WERI-Rb-1 (cell line): ENCODE data around the gene APLP2.
"Not testable (repeated sequence)": the region's sequence is repeated elsewhere in the genome, so short reads cannot be mapped to it uniquely, and the experiment has no call there.

ENCODE experiments used
- DNase-seq: peaks from one replicate; pipeline ENCODE4 v3.0.0-alpha.2; 2020
- H3K27ac ChIP-seq: fragments of 250-450 bp; sonication (Bioruptor Pico); 2 replicates; pipeline ENCODE4 v1.5.1; 2020; ENCODE audit warnings: mild to moderate bottlenecking, moderate library complexity
- H3K27me3 ChIP-seq: fragments of 250-450 bp; sonication (Bioruptor Pico); 2 replicates; pipeline ENCODE4 v1.5.1; 2021; ENCODE audit warnings: mild to moderate bottlenecking, low read depth, moderate library complexity; ENCODE audit not compliant: insufficient read depth, severe bottlenecking
- H3K36me3 ChIP-seq: fragments of 250-450 bp; sonication (Bioruptor Pico); 2 replicates; pipeline ENCODE4 v1.5.1; 2020; ENCODE audit warnings: mild to moderate bottlenecking, moderate library complexity
- H3K4me3 ChIP-seq: 2 replicates; pipeline ENCODE4 v1.5.1; 2011; ENCODE audit warnings: low read depth, mild to moderate bottlenecking, control low read depth, low read length
- H3K9me3 ChIP-seq: fragments of 250-450 bp; sonication (Bioruptor Pico); 2 replicates; pipeline ENCODE4 v1.5.1; 2021; ENCODE audit warnings: mild to moderate bottlenecking, moderate library complexity; ENCODE audit not compliant: severe bottlenecking
- TF ChIP-seq, protein P1 (sequence below): IDR thresholded peaks from 2 replicates; pipeline ENCODE4 v1.5.1; 2011; ENCODE audit warnings: low read depth, mild to moderate bottlenecking, control low read depth, inconsistent platforms, low read length

Gene APLP2

DNA sequence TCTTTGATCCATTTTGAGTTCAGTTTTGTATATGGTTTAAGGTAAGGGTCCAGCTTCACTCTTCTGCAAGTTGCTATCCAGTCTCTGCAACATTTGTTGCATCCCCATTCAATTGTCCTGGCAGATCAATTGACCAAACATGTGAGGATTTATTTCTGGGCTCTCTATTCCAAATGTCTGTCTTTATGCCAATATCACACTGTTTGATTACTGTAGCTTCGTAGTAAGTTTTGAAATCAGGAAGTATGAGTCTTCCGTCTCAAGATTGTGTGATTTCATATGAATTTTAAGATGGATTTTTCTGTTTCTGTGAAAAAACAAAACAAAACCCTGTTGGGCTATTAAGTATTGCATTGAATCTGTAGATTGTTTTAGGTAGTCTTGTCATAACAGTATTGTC is 17.0 kb downstream of the APLP2 start:
- Histone ChIP-seq H3K27me3 (no peaks in the 10 kb centered on the region), H3K4me3 (no peak overlapping the region), H3K9me3 (no peaks in the 10 kb centered on the region), H3K27ac (no peak overlapping the region), H3K36me3 (no peaks in the 10 kb centered on the region)
- no peak for DNase-seq
- TF ChIP-seq, protein P1, sequence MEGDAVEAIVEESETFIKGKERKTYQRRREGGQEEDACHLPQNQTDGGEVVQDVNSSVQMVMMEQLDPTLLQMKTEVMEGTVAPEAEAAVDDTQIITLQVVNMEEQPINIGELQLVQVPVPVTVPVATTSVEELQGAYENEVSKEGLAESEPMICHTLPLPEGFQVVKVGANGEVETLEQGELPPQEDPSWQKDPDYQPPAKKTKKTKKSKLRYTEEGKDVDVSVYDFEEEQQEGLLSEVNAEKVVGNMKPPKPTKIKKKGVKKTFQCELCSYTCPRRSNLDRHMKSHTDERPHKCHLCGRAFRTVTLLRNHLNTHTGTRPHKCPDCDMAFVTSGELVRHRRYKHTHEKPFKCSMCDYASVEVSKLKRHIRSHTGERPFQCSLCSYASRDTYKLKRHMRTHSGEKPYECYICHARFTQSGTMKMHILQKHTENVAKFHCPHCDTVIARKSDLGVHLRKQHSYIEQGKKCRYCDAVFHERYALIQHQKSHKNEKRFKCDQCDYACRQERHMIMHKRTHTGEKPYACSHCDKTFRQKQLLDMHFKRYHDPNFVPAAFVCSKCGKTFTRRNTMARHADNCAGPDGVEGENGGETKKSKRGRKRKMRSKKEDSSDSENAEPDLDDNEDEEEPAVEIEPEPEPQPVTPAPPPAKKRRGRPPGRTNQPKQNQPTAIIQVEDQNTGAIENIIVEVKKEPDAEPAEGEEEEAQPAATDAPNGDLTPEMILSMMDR, result no peak

DNA sequence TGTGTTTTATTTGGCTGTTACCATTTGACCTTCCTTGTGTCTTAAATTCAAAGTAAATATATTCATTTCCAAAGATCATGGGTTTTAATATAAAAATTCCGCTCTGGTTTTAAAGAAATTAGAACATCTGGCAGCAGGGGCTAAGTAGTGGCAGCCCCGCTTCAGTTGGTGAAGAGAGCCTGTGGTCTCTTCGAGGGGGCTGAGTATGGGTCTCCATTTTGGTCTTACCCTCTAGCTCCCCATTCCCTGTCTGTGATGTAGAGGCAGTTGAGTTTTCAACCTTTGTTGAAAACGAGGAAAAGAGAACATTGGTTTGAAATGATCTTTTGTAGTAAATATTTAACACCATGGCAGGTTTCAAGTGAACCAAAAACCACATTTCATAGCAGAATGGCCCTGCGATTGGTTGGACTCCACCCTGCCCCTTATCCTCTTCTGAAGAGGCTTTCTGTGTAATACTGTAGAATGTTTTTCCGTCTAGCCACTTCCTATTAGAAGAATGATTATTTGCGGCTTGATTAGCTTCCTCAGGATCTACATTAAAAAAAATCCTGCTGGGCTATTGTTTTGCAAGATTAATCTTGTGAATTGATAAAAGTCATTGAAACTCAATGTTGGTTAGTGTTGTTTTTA is 17.7 kb downstream of the APLP2 start:
- Histone ChIP-seq H3K4me3 (no peak overlapping the region), H3K36me3 (no peaks in the 10 kb centered on the region), H3K27ac (no peak overlapping the region), H3K9me3 (no peaks in the 10 kb centered on the region), H3K27me3 (no peaks in the 10 kb centered on the region)
- no peak for DNase-seq
- TF ChIP-seq, protein P1, result no peak

- Histone ChIP-seq H3K9me3 (no peaks in the 10 kb centered on the region), H3K27ac (no peak overlapping the region), H3K27me3 (no peaks in the 10 kb centered on the region), H3K4me3 (no peak overlapping the region), H3K36me3 (no peaks in the 10 kb centered on the region)
- DNase-seq, result no peak
- TF ChIP-seq, protein P1, result no peak
These were observed 18.5 kb downstream of the APLP2 start for GRCh38 chr11:130088217-130088616.

DNA sequence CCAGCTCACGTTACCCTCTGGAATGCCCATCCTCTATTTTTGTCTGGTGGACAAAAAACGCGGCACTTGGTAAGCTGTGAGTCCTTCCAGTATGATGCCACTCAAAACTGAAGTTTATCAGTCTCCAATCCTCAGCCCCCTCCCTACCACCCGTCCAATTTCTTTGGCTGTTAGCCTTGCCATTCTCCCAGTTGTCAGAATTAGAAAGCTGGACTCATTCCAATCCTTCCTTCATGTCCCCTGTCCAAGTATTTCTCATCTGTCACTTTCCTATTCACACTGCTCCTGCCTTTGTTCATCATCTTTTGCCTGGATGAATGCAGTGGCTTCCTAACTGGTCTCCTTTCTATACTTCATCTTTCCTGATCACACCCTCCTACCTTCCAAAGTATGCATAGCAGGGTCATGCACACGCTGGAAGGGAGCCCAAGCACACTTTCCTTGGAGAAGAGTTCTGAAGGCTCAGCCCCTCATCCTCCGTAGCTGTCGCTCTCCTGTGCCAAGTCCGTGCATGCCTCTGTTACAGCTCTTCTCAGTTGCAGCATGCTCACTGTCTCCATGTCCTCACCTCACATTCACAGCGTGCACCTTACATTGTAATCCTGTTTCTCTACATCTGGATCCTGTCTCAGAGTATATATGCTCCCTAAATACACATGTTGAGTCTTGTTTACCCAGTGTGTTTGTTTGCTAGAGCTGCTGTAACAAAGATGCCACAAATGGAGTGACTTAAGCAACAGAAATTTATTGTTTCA is 19.4 kb downstream of the APLP2 start:
- Histone ChIP-seq H3K36me3 (no peaks in the 10 kb centered on the region), H3K27ac (no peak overlapping the region), H3K4me3 (no peak overlapping the region), H3K27me3 (no peaks in the 10 kb centered on the region), H3K9me3 (no peaks in the 10 kb centered on the region)
- DNase-seq, result no peak
- TF ChIP-seq, protein P1, result no peak

- TF ChIP-seq, protein P1, result no peak
- Histone ChIP-seq H3K36me3 (no peaks in the 10 kb centered on the region), H3K27me3 (no peaks in the 10 kb centered on the region), H3K4me3 (no peak overlapping the region), H3K9me3 (no peaks in the 10 kb centered on the region), H3K27ac (no peak overlapping the region)
- no peak for DNase-seq
These were observed 20.0 kb downstream of the APLP2 start for GRCh38 chr11:130089674-130090073.

DNA sequence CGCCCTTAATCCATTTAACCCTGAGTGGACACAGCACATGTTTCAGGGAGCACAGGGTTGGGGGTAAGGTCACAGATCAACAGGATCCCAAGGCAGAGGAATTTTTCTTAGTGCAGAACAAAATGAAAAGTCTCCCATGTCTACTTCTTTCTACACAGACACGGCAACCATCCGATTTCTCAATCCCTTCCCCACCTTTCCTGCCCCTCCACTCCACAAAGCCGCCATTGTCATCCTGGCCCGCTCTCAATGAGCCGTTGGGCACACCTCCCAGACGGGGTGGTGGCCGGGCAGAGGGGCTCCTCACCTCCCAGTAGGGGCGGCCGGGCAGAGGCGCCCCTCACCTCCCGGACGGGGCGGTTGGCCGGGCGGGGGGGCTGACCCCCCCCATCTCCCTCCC is 20.8 kb downstream of the APLP2 start:
- H3K27me3 ChIP-seq, DNase-seq: not testable (repeated sequence)

GRCh38 chr11:130091169-130091568 is 21.5 kb downstream of the APLP2 start:
- not testable (repeated sequence) for DNase-seq, H3K9me3 ChIP-seq, H3K4me3 ChIP-seq, H3K27ac ChIP-seq, H3K27me3 ChIP-seq, H3K36me3 ChIP-seq

More for the DNA sequence above, 20.8 kb downstream of the APLP2 start:
- H3K36me3 ChIP-seq, H3K27ac ChIP-seq, H3K9me3 ChIP-seq, H3K4me3 ChIP-seq: not testable (repeated sequence)
